Fibroblast of lung (primary cell): ENCODE data around the gene WEE1.

ENCODE experiments used
- CTCF ChIP-seq, 2 donors: IDR thresholded peaks in 1 of 2; conservative IDR thresholded peaks in 1 of 2; 1 replicate in 1 of 2; 2 replicates in 1 of 2; pipeline ENCODE4 v1.5.1; 2011 to 2012; ENCODE audit warnings: low read length in 2 of 2, control low read depth in 1 of 2, inconsistent platforms in 1 of 2, low read depth in 1 of 2, mild to moderate bottlenecking in 1 of 2
- EZH2 ChIP-seq: IDR thresholded peaks from 2 replicates; pipeline ENCODE4 v1.5.1; 2012; ENCODE audit warnings: low read length, control low read depth, mild to moderate bottlenecking; ENCODE audit errors: missing control alignments

GRCh38 chr11:9581556-9582161 lies 8.2 kb downstream of the WEE1 start:
- no peak for TF ChIP-seq CTCF (conservative IDR thresholded peaks at IDR 0.05 in 1 of 2, IDR thresholded peaks at IDR 0.05 in 1 of 2; ENCODE audit: low read depth in 1 of 2, low read length in 2 of 2)
- TF ChIP-seq EZH2, result no peak
